A549 (cell line): ENCODE results near the gene AIRE. TPM values are rescaled to one million over a fixed set of nuclear protein-coding genes. Genes with fewer than 3 reads are reported as not detected.

Source experiments
- ATAC-seq, 2 experiments: fragments of 200-7000 bp in 1 of 2; fragments of >200 bp in 1 of 2; cut with Nextera tagmentation in 1 of 2; cut with Tn5 transposase in 1 of 2; 3 replicates each; pipeline versions ENCODE4 v1.8.0 to v1.9.1; 2018 to 2020; ENCODE audit warnings: mild to moderate bottlenecking in 1 of 2, moderate library complexity in 1 of 2
- CTCF ChIA-PET: fragments of 300-600 bp; sonication (Branson Sonifier 250); formaldehyde crosslinking; extraction: SDS; loops from one replicate; lab custom pipeline; 2021; ENCODE audit warnings: antibody characterized with exemption, inconsistent platforms; lab: Yijun Ruan, JAX
- POLR2A ChIA-PET: fragments of 350-600 bp; formaldehyde crosslinking; extraction: SDS; loops from one replicate; lab custom pipeline; 2021; ENCODE audit warnings: antibody characterized with exemption, inconsistent platforms; lab: Yijun Ruan, JAX
- DNase-seq, 2 experiments: peaks; one replicate each; pipeline versions ENCODE4 v3.0.0 to v3.0.0-alpha.2; 2011 to 2016; ENCODE audit warnings: low read depth in 1 of 2, low spot score in 1 of 2
- FAIRE-seq: peaks from 2 replicates; lab custom pipeline; 2011; peaks lifted over from hg19 to GRCh38; lab: Jason Lieb, UNC
- H3K27ac ChIP-seq, 2 experiments: fragments of >200 bp; sonication (Bioruptor Twin); formaldehyde crosslinking; 3 replicates each; pipeline ENCODE4 v1.5.1; 2016 to 2017
- H3K4me1 ChIP-seq: fragments of >200 bp; sonication (Bioruptor Twin); formaldehyde crosslinking; 3 replicates; pipeline ENCODE4 v1.6.1; 2016
- H3K4me2 ChIP-seq: fragments of >200 bp; sonication (Bioruptor Twin); formaldehyde crosslinking; 3 replicates; pipeline ENCODE4 v1.6.1; 2016
- H3K4me3 ChIP-seq: fragments of >200 bp; sonication (Bioruptor Twin); formaldehyde crosslinking; 3 replicates; pipeline ENCODE4 v1.5.1; 2016
- H3K9me3 ChIP-seq: fragments of >200 bp; sonication (Bioruptor Twin); formaldehyde crosslinking; 3 replicates; pipeline ENCODE4 v1.6.1; 2016
- BHLHE40 ChIP-seq: IDR thresholded peaks from 2 replicates; pipeline ENCODE4 v1.6.1; 2012; ENCODE audit warnings: low read depth, low read length, inconsistent platforms
- CBX2 ChIP-seq: fragments of 200-600 bp; sonication (generic); IDR thresholded peaks from 2 replicates; pipeline ENCODE4 v1.6.1; 2016; ENCODE audit warnings: low read depth, mild to moderate bottlenecking, borderline replicate concordance
- CEBPB ChIP-seq, 2 experiments: fragments of >200 bp in 1 of 2; sonication (Bioruptor Twin) in 1 of 2; formaldehyde crosslinking in 1 of 2; IDR thresholded peaks; 2 replicates each; pipeline ENCODE4 v1.6.1; 2012 to 2016
- CHD4 ChIP-seq: fragments of 200-600 bp; sonication (generic); IDR thresholded peaks from 2 replicates; pipeline ENCODE4 v1.6.1; 2016; ENCODE audit warnings: antibody characterized with exemption, mild to moderate bottlenecking, borderline replicate concordance
- E2F6 ChIP-seq: IDR thresholded peaks from 2 replicates; pipeline ENCODE4 v1.6.1; 2012; ENCODE audit warnings: low read depth, borderline replicate concordance
- EHMT2 ChIP-seq: fragments of 200-600 bp; sonication (generic); IDR thresholded peaks from 2 replicates; pipeline ENCODE4 v1.6.1; 2016; ENCODE audit warnings: antibody characterized with exemption, low read depth, mild to moderate bottlenecking, moderate library complexity
- ESRRA ChIP-seq: fragments of 150-350 bp; IDR thresholded peaks from 2 replicates; pipeline ENCODE4 v1.6.1; 2014; ENCODE audit warnings: mild to moderate bottlenecking, low read length, borderline replicate concordance
- HDAC2 ChIP-seq: fragments of 200-600 bp; sonication (generic); IDR thresholded peaks from 2 replicates; pipeline ENCODE4 v1.6.1; 2016
- HOXA7 ChIP-seq: fragments of 250-450 bp; sonication (Bioruptor Pico); IDR thresholded peaks from 2 replicates; pipeline ENCODE4 v1.5.0; 2020; ENCODE audit warnings: mild to moderate bottlenecking, moderate library complexity
- JUNB ChIP-seq: fragments of >200 bp; sonication (Bioruptor Twin); formaldehyde crosslinking; IDR thresholded peaks from 2 replicates; pipeline ENCODE4 v1.6.1; 2016
- MAZ ChIP-seq: fragments of 150-350 bp; IDR thresholded peaks from 2 replicates; pipeline ENCODE4 v1.6.1; 2014; ENCODE audit warnings: antibody characterized with exemption, low read depth, low read length, borderline replicate concordance
- NFE2L2 ChIP-seq: fragments of 150-350 bp; conservative IDR thresholded peaks from 2 replicates; pipeline ENCODE4 v1.6.1; 2014; ENCODE audit warnings: low read length
- PHF8 ChIP-seq: fragments of 200-600 bp; sonication (generic); IDR thresholded peaks from 2 replicates; pipeline ENCODE4 v1.6.1; 2016; ENCODE audit warnings: low read depth, mild to moderate bottlenecking, antibody characterized with exemption, moderate library complexity, borderline replicate concordance
- POLR2A ChIP-seq: IDR thresholded peaks from 2 replicates; pipeline ENCODE4 v1.6.1; 2012; ENCODE audit warnings: mild to moderate bottlenecking, low read length
- RARB ChIP-seq: fragments of 250-450 bp; sonication (Bioruptor Pico); IDR thresholded peaks from 2 replicates; pipeline ENCODE4 v1.8.0; 2021; ENCODE audit warnings: mild to moderate bottlenecking, moderate library complexity
- SREBF2 ChIP-seq: fragments of 450-650 bp; IDR thresholded peaks from 2 replicates; pipeline ENCODE4 v1.6.1; 2014; ENCODE audit warnings: mild to moderate bottlenecking, moderate library complexity
- TFCP2L1 ChIP-seq: fragments of 250-450 bp; sonication (Bioruptor Pico); IDR thresholded peaks from 2 replicates; pipeline ENCODE4 v1.5.0; 2021; ENCODE audit warnings: mild to moderate bottlenecking
- ZFP36 ChIP-seq: fragments of 450-650 bp; IDR thresholded peaks from 2 replicates; pipeline ENCODE4 v1.6.1; 2014; ENCODE audit warnings: borderline replicate concordance; ENCODE audit not compliant: partially characterized antibody
- WGBS: methylation state at CpG from one replicate; pipeline ENCODE4 v1.1.6; 2017; ENCODE audit errors: missing lambda C conversion rate; 5-methylcytosine and 5-hydroxymethylcytosine counted together
- polyA plus RNA-seq, 4 experiments: library from polyadenylated mRNA; depleted of rRNA in 3 of 4; stranded (reverse); fragments of >200 nt; fragmentation: RNase III in 1 of 4; extraction: RNeasy Plus Mini Kit Qiagen cat#74134 plus additional on column Dnase treatment in 1 of 4; gene quantifications; 2 replicates in 3 of 4; 3 replicates in 1 of 4; pipeline ENCODE4 v1.2.3, GENCODE V29; 2011 to 2017
- TF ChIP-seq, protein P1 (sequence below): fragments of 250-450 bp; sonication (Bioruptor Pico); IDR thresholded peaks from 2 replicates; pipeline ENCODE4 v1.5.0; 2021; ENCODE audit warnings: mild to moderate bottlenecking, moderate library complexity, borderline replicate concordance
- TF ChIP-seq, protein P2 (sequence below): fragments of >200 bp; sonication (Bioruptor Twin); formaldehyde crosslinking; IDR thresholded peaks from 3 replicates; pipeline ENCODE4 v1.5.1; 2016
- TF ChIP-seq, protein P3 (sequence below): fragments of 250-450 bp; sonication (Bioruptor Pico); IDR thresholded peaks from 2 replicates; pipeline ENCODE4 v1.5.0; 2020; ENCODE audit warnings: low read depth, mild to moderate bottlenecking, moderate library complexity

The AIRE gene
- polyA plus RNA-seq, 2 of the 4 experiments (the other 2 are of a cell fraction): not detected

GRCh38 chr21:44335266-44336059 lies 49.8 kb downstream of the AIRE start:
- peaks cover 6% of the 10 kb centered on the region for H3K4me1 ChIP-seq
- FAIRE-seq (no peak), ATAC-seq (no peak), DNase-seq (no peak)
- 89% methylated on average over 12 of the region's 24 CpGs for WGBS
- H3K4me3 ChIP-seq: no peak overlapping the region
- no peak overlapping the region for H3K27ac ChIP-seq
- ChIA-PET CTCF (interaction anchor here (0.6 to 1.0 kb wide), 2 partner anchors 9 to 166 kb away, joined by 3 to 4 read pairs; no protein-coding TSS in a partner anchor), POLR2A (no interaction called here)
- H3K9me3 ChIP-seq: no peaks in the 10 kb centered on the region
- no peak overlapping the region for H3K4me2 ChIP-seq
- no peak for TF ChIP-seq EHMT2
- TF ChIP-seq POLR2A: no peak
- no peak for TF ChIP-seq TFCP2L1 (CRISPR knock-in tag)
- no peak for TF ChIP-seq E2F6
- TF ChIP-seq CBX2: no peak

DNA sequence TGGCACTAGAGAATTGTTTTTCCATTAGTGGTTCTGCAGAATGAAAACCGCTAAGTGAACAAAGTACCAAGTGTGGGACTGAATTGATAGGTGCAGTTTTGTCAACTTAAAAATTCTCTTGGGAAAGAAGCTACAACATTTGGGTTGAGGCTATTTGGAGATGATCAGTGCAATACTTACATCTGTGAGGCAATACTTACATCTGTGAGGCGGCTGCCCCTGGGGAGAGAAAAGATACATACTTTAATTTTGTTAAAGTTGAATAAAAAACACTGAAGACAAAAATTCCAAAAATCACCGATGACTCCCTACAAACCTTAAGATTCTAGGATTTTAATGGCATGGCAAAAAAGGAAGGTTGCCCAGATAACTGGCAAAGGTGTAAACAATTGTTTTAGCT lies 51.8 kb downstream of the AIRE start:
- WGBS: 53% methylated on average over 3 of the region's 3 CpGs
- TF ChIP-seq ESRRA (no peak), BHLHE40 (no peak), MAZ (no peak), ZFP36 (no peak), CHD4 (no peak), PHF8 (no peak), HOXA7 (CRISPR knock-in tag) (no peak), JUNB (no peak), HDAC2 (no peak), SREBF2 (no peak), RARB (CRISPR knock-in tag) (no peak), NFE2L2 (no peak), CEBPB (IDR thresholded peaks at IDR 0.05) (no peak)
- TF ChIP-seq, protein P1, sequence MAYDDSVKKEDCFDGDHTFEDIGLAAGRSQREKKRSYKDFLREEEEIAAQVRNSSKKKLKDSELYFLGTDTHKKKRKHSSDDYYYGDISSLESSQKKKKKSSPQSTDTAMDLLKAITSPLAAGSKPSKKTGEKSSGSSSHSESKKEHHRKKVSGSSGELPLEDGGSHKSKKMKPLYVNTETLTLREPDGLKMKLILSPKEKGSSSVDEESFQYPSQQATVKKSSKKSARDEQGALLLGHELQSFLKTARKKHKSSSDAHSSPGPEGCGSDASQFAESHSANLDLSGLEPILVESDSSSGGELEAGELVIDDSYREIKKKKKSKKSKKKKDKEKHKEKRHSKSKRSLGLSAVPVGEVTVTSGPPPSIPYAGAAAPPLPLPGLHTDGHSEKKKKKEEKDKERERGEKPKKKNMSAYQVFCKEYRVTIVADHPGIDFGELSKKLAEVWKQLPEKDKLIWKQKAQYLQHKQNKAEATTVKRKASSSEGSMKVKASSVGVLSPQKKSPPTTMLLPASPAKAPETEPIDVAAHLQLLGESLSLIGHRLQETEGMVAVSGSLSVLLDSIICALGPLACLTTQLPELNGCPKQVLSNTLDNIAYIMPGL (CRISPR knock-in tag): no peak
- TF ChIP-seq, protein P2, sequence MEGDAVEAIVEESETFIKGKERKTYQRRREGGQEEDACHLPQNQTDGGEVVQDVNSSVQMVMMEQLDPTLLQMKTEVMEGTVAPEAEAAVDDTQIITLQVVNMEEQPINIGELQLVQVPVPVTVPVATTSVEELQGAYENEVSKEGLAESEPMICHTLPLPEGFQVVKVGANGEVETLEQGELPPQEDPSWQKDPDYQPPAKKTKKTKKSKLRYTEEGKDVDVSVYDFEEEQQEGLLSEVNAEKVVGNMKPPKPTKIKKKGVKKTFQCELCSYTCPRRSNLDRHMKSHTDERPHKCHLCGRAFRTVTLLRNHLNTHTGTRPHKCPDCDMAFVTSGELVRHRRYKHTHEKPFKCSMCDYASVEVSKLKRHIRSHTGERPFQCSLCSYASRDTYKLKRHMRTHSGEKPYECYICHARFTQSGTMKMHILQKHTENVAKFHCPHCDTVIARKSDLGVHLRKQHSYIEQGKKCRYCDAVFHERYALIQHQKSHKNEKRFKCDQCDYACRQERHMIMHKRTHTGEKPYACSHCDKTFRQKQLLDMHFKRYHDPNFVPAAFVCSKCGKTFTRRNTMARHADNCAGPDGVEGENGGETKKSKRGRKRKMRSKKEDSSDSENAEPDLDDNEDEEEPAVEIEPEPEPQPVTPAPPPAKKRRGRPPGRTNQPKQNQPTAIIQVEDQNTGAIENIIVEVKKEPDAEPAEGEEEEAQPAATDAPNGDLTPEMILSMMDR: no peak
- TF ChIP-seq, protein P3, sequence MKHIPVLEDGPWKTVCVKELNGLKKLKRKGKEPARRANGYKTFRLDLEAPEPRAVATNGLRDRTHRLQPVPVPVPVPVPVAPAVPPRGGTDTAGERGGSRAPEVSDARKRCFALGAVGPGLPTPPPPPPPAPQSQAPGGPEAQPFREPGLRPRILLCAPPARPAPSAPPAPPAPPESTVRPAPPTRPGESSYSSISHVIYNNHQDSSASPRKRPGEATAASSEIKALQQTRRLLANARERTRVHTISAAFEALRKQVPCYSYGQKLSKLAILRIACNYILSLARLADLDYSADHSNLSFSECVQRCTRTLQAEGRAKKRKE (CRISPR knock-in tag): no peak
- ChIA-PET CTCF (interaction anchor here (1.0 to 1.6 kb wide), 6 partner anchors 12 to 144 kb away, joined by 3 to 7 read pairs (median 4); partner anchors contain the start of gene LRRC3), POLR2A (no interaction called here)
- FAIRE-seq (no peak), DNase-seq (no peak), ATAC-seq (no peak)
- Histone ChIP-seq H3K9me3 (no peaks in the 10 kb centered on the region), H3K4me1 (peaks cover 9% of the 10 kb centered on the region), H3K4me2 (no peak overlapping the region), H3K27ac (no peak overlapping the region), H3K4me3 (no peak overlapping the region)
